Body of pancreas (tissue), 4 donors: ENCODE measurements around the gene UNC93B1. TPM values are rescaled to one million over a fixed set of nuclear protein-coding genes. Genes with fewer than 3 reads are reported as not detected.

ENCODE experiments used
- ATAC-seq: fragments of 150-250 bp; one replicate; pipeline ENCODE4 v1.9.1; 2016
- DNase-seq, 4 donors: peaks; one replicate each; pipeline ENCODE4 v3.0.0-alpha.2; 2019
- H3K27ac ChIP-seq, 4 donors: fragments of 200-600 bp; sonication (generic); 1 replicate in 3 of 4; 2 replicates in 1 of 4; pipeline versions ENCODE4 v1.5.1 to v1.6.1; 2016 to 2019; ENCODE audit warnings: mild to moderate bottlenecking in 1 of 4, mixed read lengths in 1 of 4, moderate library complexity in 1 of 4
- H3K27me3 ChIP-seq, 2 donors: fragments of 200-600 bp; sonication (generic); one replicate each; pipeline ENCODE4 v1.6.0; 2016; ENCODE audit warnings: mild to moderate bottlenecking in 1 of 2
- H3K36me3 ChIP-seq, 2 donors: fragments of 200-600 bp; sonication (generic); replicated peaks in 1 of 2; 2 replicates each; pipeline ENCODE4 v1.5.1; 2016; ENCODE audit warnings: low read depth in 2 of 2; ENCODE audit not compliant: insufficient read depth in 1 of 2
- H3K4me1 ChIP-seq: fragments of 200-600 bp; sonication (generic); one replicate; pipeline ENCODE4 v1.6.0; 2016
- H3K4me3 ChIP-seq, 2 donors: fragments of 200-600 bp; sonication (generic); 1 replicate in 1 of 2; 2 replicates in 1 of 2; pipeline ENCODE4 v1.5.1; 2016 to 2019
- H3K9me3 ChIP-seq, 3 donors: fragments of 200-600 bp; sonication (generic); 1 replicate in 2 of 3; 2 replicates in 1 of 3; pipeline ENCODE4 v1.5.1; 2016
- CTCF ChIP-seq, 7 experiments: fragments of 450-650 bp in 4 of 7; fragments of 200-600 bp in 3 of 7; sonication (generic) in 3 of 7; IDR thresholded peaks; one replicate each; pipeline ENCODE4 v1.5.1; 2016 to 2019; ENCODE audit warnings: antibody characterized with exemption in 7 of 7
- POLR2A ChIP-seq, 3 donors: fragments of 450-650 bp; IDR thresholded peaks; one replicate each; pipeline ENCODE4 v1.6.1; 2016; ENCODE audit warnings: antibody characterized with exemption in 3 of 3, mild to moderate bottlenecking in 2 of 3
- WGBS, 2 donors: methylation state at CpG; one replicate each; pipeline ENCODE4 v1.1.5; 2017; 5-methylcytosine and 5-hydroxymethylcytosine counted together
- intact Hi-C: fragments of 100-400 bp; cut with DNase I; formaldehyde crosslinking; loops from one replicate; pipeline ENCODE4 v1.15.1; 2023
- total RNA-seq, 2 donors: library from RNA; depleted of rRNA; stranded (reverse); fragments of >200 nt; gene quantifications; one replicate each; pipeline ENCODE4 v1.1.0, GENCODE V29; 2016

The UNC93B1 gene
- total RNA-seq, 2 donors from 2014 or later = 33.9 to 40.5 TPM

GRCh38 chr11:68009391-68010089, 5.6 kb upstream of the UNC93B1 start:
- H3K27me3 ChIP-seq = no peaks in the 10 kb centered on the region
- peak overlapping the region; percentile 80 to 92 (median 88) for H3K27ac ChIP-seq
- ATAC-seq (peak; percentile 6), DNase-seq (peak; percentile 55 to 75 (median 65))
- H3K4me3 ChIP-seq = no peak overlapping the region
- H3K36me3 ChIP-seq = no peaks in the 10 kb centered on the region
- H3K9me3 ChIP-seq = no peaks in the 10 kb centered on the region
- intact Hi-C loops = no loop called here
- peaks cover 67% of the 10 kb centered on the region for H3K4me1 ChIP-seq
- 19 to 27% methylated on average over 12 of the region's 12 CpGs for WGBS, 2 donors
- peak in 5 of 7 experiments; percentile 15 to 50 (median 39) for TF ChIP-seq CTCF (IDR thresholded peaks at IDR 0.05)
- no peak for TF ChIP-seq POLR2A (IDR thresholded peaks at IDR 0.05)

GRCh38 chr11:68008381-68009337, 4.8 kb upstream of the UNC93B1 start:
- Histone ChIP-seq H3K27ac (peak overlapping the region; percentile 48 to 92 (median 88)), H3K4me1 (peaks cover 63% of the 10 kb centered on the region), H3K36me3 (no peaks in the 10 kb centered on the region), H3K9me3 (no peaks in the 10 kb centered on the region), H3K27me3 (no peaks in the 10 kb centered on the region), H3K4me3 (no peak overlapping the region)
- ATAC-seq (no peak), DNase-seq (peak; percentile 56 to 77 (median 67))
- intact Hi-C loops = no loop called here
- 43 to 46% methylated on average over 13 to 25 of the region's 27 CpGs for WGBS, 2 donors
- TF ChIP-seq CTCF (IDR thresholded peaks at IDR 0.05) (no peak), POLR2A (IDR thresholded peaks at IDR 0.05) (no peak)

GRCh38 chr11:68007498-68008380, 3.8 kb upstream of the UNC93B1 start:
- peaks cover 58% of the 10 kb centered on the region for H3K4me1 ChIP-seq
- no peaks in the 10 kb centered on the region for H3K36me3 ChIP-seq
- no peak overlapping the region for H3K4me3 ChIP-seq
- ATAC-seq (no peak), DNase-seq (no peak)
- WGBS, 2 donors = 84 to 85% methylated on average over 3 to 15 of the region's 16 CpGs
- intact Hi-C loops = no loop called here
- no peaks in the 10 kb centered on the region for H3K9me3 ChIP-seq
- H3K27me3 ChIP-seq = no peaks in the 10 kb centered on the region
- H3K27ac ChIP-seq = peak overlapping the region in 3 of 4 donors; percentile 48 to 92 (median 88)
- TF ChIP-seq POLR2A (IDR thresholded peaks at IDR 0.05) (no peak), CTCF (IDR thresholded peaks at IDR 0.05) (no peak)

GRCh38 chr11:68006606-68007166, 2.8 kb upstream of the UNC93B1 start:
- intact Hi-C loops = no loop called here
- 83 to 96% methylated on average over 3 to 7 of the region's 7 CpGs for WGBS, 2 donors
- peaks cover 53% of the 10 kb centered on the region for H3K4me1 ChIP-seq
- H3K4me3 ChIP-seq = no peak overlapping the region
- H3K27me3 ChIP-seq = no peaks in the 10 kb centered on the region
- no peak for ATAC-seq
- H3K36me3 ChIP-seq = no peaks in the 10 kb centered on the region
- no peak overlapping the region for H3K27ac ChIP-seq
- no peak for DNase-seq
- no peaks in the 10 kb centered on the region for H3K9me3 ChIP-seq
- TF ChIP-seq CTCF (IDR thresholded peaks at IDR 0.05) (no peak), POLR2A (IDR thresholded peaks at IDR 0.05) (no peak)
